Airway epithelial cell (primary cell): Measurements from ENCODE around the gene FAM237A. TPM values are rescaled to one million over a fixed set of nuclear protein-coding genes. Genes with fewer than 3 reads are reported as not detected.

ENCODE experiments used
- total RNA-seq: library from RNA; depleted of rRNA; stranded (reverse); fragments of >200 nt; gene quantifications from 2 replicates; pipeline ENCODE4 v1.2.3, GENCODE V29; 2015

The FAM237A gene
- total RNA-seq = not detected in 2 replicates

DNA sequence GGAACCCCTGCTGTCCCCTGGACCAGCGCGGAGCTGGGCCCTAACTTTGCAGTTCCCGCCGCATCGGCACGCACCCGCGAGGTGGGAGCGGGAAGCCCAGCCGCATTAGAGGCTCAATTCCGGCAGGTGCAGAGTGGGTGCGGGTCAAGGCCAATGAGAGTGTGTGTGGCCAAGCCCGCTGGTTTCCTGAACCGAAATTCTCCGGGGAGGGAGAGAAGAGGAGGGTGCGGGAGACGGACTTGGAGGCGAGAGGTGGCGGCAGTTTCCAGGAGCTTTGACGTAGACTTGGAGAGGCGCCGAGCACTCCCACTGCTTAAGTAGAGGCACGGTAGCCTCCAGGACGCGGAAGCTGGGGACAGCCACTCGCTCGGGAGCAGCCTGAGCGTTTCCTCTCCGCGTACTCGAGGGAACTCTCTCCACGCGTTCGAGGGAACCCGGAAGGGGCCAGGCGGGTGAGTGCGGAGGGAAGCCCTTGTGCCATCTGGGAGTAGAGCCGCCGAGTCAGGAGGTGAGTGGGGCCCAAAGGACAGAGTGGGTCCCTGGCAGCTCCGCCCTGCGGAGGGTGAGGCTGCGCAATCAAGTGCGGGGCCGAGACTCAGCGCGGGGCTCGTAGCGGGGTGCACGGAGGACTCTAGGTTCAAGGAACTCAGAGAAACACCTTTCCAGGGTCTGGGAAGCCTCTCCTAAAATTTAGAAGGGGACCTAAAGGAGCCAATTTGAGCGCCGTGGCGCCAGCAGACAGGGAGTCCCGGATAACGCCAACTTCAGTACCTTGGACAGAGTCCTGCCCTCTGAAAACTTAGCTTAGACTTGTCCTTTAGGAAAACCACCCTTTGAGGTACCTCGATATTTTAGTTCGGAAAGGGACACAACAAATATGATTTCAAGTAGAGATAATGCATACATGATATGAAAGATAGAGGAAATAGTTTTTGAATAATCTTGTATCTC lies at the start of gene FAM237A:
Gene FAM237A (plus strand): TSS at position 413 of the 951 bp plus-strand sequence. CDS start 1,750 bp downstream, outside the sequence.

Other genes starting within 250 kb of the FAM237A start
- gene ADAM23, start 199.0 kb upstream of the FAM237A start, total RNA-seq = 0.09 and 0.14 TPM in 2 replicates
- gene DYTN, start 75.9 kb downstream of the FAM237A start, total RNA-seq = not detected in 2 replicates
- gene MDH1B, start 122.8 kb downstream of the FAM237A start, total RNA-seq = 0.14 and 0.28 TPM in 2 replicates
- 35.0 and 35.2 TPM in 2 replicates for gene FASTKD2, start 123.1 kb downstream of the FAM237A start, total RNA-seq